ENCODE results near the gene FMNL2. TPM values are rescaled to one million over a fixed set of nuclear protein-coding genes. Genes with fewer than 3 reads are reported as not detected.

The FMNL2 gene
- total RNA-seq, 4 donors from 2014 or later: 5.8 to 19.8 (median 16.9) TPM

- TF ChIP-seq CTCF (IDR thresholded peaks at IDR 0.05) (no peak), POLR2A (IDR thresholded peaks at IDR 0.05) (no peak)
- no peaks in the 10 kb centered on the region for H3K9me3 ChIP-seq
- 26 to 30% methylated on average over 3 of the region's 3 CpGs for WGBS, 2 donors
- intact Hi-C loops (cut with DNase I): no loop called here
- no peaks in the 10 kb centered on the region for H3K27me3 ChIP-seq
- no peak for DNase-seq
- H3K4me3 ChIP-seq: no peak overlapping the region
- H3K36me3 ChIP-seq: no peaks in the 10 kb centered on the region
- H3K27ac ChIP-seq: no peak overlapping the region
- H3K4me1 ChIP-seq: peaks cover 0 to 43% (median 20%) of the 10 kb centered on the region in 3 donors
Measured at GRCh38 chr2:152415231-152415642, 80.3 kb downstream of the FMNL2 start.

- intact Hi-C loops (cut with DNase I): no loop called here
- no peaks in the 10 kb centered on the region for H3K36me3 ChIP-seq
Measured at GRCh38 chr2:152415796-152416195, 80.8 kb downstream of the FMNL2 start.

GRCh38 chr2:152418688-152419087, 83.7 kb downstream of the FMNL2 start:
- Histone ChIP-seq H3K27me3 (no peaks in the 10 kb centered on the region), H3K4me1 (peaks cover 0 to 50% (median 34%) of the 10 kb centered on the region in 3 donors), H3K4me3 (no peak overlapping the region), H3K9me3 (no peaks in the 10 kb centered on the region), H3K36me3 (no peaks in the 10 kb centered on the region), H3K27ac (peak overlapping the region in 1 of 4 donors; percentile 5)
- DNase-seq: no peak
- WGBS, 2 donors: 44 to 52% methylated on average over 3 of the region's 3 CpGs
- intact Hi-C loops (cut with DNase I): no loop called here
- TF ChIP-seq CTCF (IDR thresholded peaks at IDR 0.05) (no peak), POLR2A (IDR thresholded peaks at IDR 0.05) (no peak)

More at GRCh38 chr2:152415796-152416195, 80.8 kb downstream of the FMNL2 start:
- H3K4me1 ChIP-seq: peaks cover 0 to 42% (median 20%) of the 10 kb centered on the region in 3 donors
- WGBS, 2 donors: 57 to 59% methylated on average over 3 of the region's 3 CpGs
- peak overlapping the region in 1 of 4 donors; percentile 20 for H3K27ac ChIP-seq
- no peaks in the 10 kb centered on the region for H3K9me3 ChIP-seq
- H3K4me3 ChIP-seq: no peak overlapping the region
- no peak for TF ChIP-seq CTCF (IDR thresholded peaks at IDR 0.05)
- TF ChIP-seq POLR2A (IDR thresholded peaks at IDR 0.05): no peak
- DNase-seq: no peak
- no peaks in the 10 kb centered on the region for H3K27me3 ChIP-seq

GRCh38 chr2:152419944-152420343, 85.0 kb downstream of the FMNL2 start:
- no peak for TF ChIP-seq CTCF (IDR thresholded peaks at IDR 0.05)
- TF ChIP-seq POLR2A (IDR thresholded peaks at IDR 0.05): no peak
- intact Hi-C loops (cut with DNase I): no loop called here
- Histone ChIP-seq H3K27ac (no peak overlapping the region), H3K4me1 (peaks cover 0 to 43% (median 32%) of the 10 kb centered on the region in 3 donors), H3K4me3 (no peak overlapping the region), H3K9me3 (no peaks in the 10 kb centered on the region), H3K36me3 (no peaks in the 10 kb centered on the region), H3K27me3 (no peaks in the 10 kb centered on the region)
- DNase-seq: no peak
- 60 to 69% methylated on average over 2 of the region's 2 CpGs for WGBS, 2 donors

- Histone ChIP-seq H3K27ac (peak overlapping the region in 2 of 4 donors; percentile 73 to 84), H3K4me1 (peaks cover 0 to 38% (median 28%) of the 10 kb centered on the region in 3 donors), H3K4me3 (no peak overlapping the region), H3K36me3 (no peaks in the 10 kb centered on the region), H3K9me3 (no peaks in the 10 kb centered on the region), H3K27me3 (no peaks in the 10 kb centered on the region)
- no peak for TF ChIP-seq CTCF (IDR thresholded peaks at IDR 0.05)
- no peak for TF ChIP-seq POLR2A (IDR thresholded peaks at IDR 0.05)
- intact Hi-C loops (cut with DNase I): no loop called here
- WGBS, 2 donors: 75% methylated on average over 3 of the region's 3 CpGs
- no peak for DNase-seq
Measured at GRCh38 chr2:152420363-152420762, 85.4 kb downstream of the FMNL2 start.

Data from esophagus squamous epithelium (tissue), 5 donors.